Measurements from ENCODE around the gene OR10G8.
"Not testable (repeated sequence)": the region's sequence is repeated elsewhere in the genome, so short reads cannot be mapped to it uniquely, and the experiment has no call there.

OR10G8 gene, protein sequence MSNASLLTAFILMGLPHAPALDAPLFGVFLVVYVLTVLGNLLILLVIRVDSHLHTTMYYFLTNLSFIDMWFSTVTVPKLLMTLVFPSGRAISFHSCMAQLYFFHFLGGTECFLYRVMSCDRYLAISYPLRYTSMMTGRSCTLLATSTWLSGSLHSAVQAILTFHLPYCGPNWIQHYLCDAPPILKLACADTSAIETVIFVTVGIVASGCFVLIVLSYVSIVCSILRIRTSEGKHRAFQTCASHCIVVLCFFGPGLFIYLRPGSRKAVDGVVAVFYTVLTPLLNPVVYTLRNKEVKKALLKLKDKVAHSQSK

DNA sequence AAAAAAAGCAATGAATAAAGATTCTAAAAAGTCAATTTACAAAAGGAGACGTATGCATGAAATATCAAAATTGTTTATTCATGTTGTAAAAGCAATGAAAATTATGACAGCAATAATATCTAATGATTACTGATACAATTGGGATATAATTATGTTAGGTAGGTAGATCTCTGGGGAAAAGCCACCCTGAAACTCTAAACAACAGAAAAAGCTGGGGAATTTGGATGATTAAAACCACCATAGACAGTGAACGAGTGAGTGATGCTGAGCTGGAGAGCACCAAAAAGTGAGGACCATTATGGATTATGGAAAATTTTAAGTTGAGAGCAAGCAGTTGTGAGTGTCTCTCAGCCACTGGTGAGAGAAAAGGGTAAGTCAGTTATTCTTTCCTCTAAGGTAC, at the start of gene OR10G8:
Gene OR10G8 (plus strand): TSS at position 301 of the 400 bp plus-strand sequence. CDS start 2,825 bp downstream, outside the sequence.
- no peak for DNase-seq (ENCODE audit: low spot score in 2 of 2)
- no peaks in the 10 kb centered on the region for H3K27me3 ChIP-seq (ENCODE audit: low read depth)
- H3K4me3 ChIP-seq: no peak within 1 kb of the TSS
- in situ Hi-C loops (cut with MboI; ENCODE audit: low sequenced_read_pairs): no loop called here
- no peaks in the 10 kb centered on the region for H3K36me3 ChIP-seq (replicated peaks)
- H3K4me1 ChIP-seq: no peaks in the 10 kb centered on the region
- H3K9me3 ChIP-seq: no peaks in the 10 kb centered on the region

DNA sequence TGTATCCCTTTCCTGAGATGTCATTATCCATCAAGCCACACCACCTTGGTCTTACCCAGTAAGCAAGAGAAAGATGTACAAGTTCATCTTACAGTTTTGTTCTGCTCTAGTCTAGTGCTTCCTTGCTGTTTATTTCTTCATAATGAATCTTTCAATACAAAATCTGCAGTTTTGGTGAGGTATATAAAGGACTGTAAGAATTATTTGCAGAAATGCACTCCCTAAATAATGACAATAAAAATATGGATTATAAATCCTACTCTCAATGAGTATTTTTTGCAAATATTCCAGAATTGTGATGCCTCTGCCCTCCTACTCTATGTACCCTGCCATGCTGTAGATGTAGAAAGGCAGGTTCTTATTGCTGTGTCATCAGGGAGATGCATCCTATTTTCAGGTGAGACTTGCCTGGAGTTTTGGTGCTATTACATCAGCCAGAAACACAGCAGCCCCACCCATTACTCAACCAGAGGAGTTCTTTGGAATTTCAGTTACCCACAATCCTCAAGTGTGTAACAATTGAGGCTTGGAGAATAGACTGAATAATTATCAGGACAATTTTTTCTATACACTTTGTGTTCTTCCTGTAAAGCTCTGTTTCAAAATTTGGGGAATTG, 48.8 kb upstream of the OR10G8 start, which contains the start of gene OR10S1:
Gene OR10S1 (minus strand): TSS at position 51 of the 617 bp plus-strand sequence. CDS start 117 bp downstream, outside the sequence.
- H3K36me3 ChIP-seq (replicated peaks): no peaks in the 10 kb centered on the region
- DNase-seq (ENCODE audit: low spot score in 2 of 2): no peak
- in situ Hi-C loops (cut with MboI; ENCODE audit: low sequenced_read_pairs): no loop called here
- no peaks in the 10 kb centered on the region for H3K4me1 ChIP-seq
- H3K9me3 ChIP-seq: no peaks in the 10 kb centered on the region
- H3K27me3 ChIP-seq (ENCODE audit: low read depth): no peaks in the 10 kb centered on the region
- no peak within 1 kb of the TSS for H3K4me3 ChIP-seq

DNA sequence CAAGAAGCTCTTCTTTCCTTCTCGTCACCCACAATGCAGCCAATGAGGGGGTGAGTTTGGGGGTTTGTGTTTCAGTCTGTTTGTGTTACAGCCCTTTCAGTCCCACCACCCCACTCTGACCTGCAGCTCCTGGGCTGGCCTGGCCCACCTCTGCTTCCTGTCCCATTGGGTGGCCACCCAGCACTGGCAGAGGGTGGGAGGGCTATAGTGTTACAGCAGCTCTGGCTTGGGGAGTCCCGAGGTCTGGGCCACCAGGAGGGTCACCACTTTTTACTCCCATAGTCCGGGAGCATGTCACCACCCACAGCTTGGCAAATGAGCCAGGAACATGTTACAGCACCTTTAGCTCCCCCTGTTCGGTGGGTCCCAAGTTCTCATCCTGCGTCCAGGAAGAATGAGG, 47.3 kb upstream of the OR10G8 start:
- Histone ChIP-seq H3K36me3 (replicated peaks) (no peaks in the 10 kb centered on the region), H3K27me3 (ENCODE audit: low read depth) (no peaks in the 10 kb centered on the region), H3K9me3 (no peaks in the 10 kb centered on the region), H3K4me3 (no peak overlapping the region), H3K4me1 (no peaks in the 10 kb centered on the region)
- in situ Hi-C loops (cut with MboI; ENCODE audit: low sequenced_read_pairs): no loop called here
- DNase-seq (ENCODE audit: low spot score in 2 of 2): no peak

DNA sequence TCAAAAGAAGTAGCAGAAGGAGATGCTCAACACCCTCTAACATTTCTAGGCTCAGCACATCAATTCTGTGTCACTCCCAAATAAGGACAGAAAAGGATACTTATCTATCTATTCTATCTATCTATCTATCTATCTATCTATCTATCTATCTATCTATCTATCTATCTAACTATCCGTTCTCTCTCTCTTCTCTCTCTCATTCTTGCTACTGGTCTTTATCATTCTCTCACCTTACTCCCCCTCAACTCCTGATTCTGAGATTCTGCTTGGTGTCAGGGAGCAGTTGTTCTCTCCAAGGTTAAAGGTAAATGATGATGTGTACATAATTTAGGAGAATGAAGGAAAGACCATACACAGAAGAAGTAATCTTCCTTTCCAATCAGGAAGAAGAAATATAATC, 31.5 kb upstream of the OR10G8 start, which contains the start of gene OR10G6:
Gene OR10G6 (minus strand): TSS at position 43 of the 400 bp plus-strand sequence. CDS start 0 bp downstream, at position 43.
- H3K27me3 ChIP-seq (ENCODE audit: low read depth): no peaks in the 10 kb centered on the region; the same call in 1 of the 2 replicates
- H3K36me3 ChIP-seq (replicated peaks): no peaks in the 10 kb centered on the region
- no peak within 1 kb of the TSS for H3K4me3 ChIP-seq
- no peak for DNase-seq (ENCODE audit: low spot score in 2 of 2)
- H3K9me3 ChIP-seq: no peaks in the 10 kb centered on the region
- H3K4me1 ChIP-seq: no peaks in the 10 kb centered on the region
- in situ Hi-C loops (cut with MboI; ENCODE audit: low sequenced_read_pairs): no loop called here

DNA sequence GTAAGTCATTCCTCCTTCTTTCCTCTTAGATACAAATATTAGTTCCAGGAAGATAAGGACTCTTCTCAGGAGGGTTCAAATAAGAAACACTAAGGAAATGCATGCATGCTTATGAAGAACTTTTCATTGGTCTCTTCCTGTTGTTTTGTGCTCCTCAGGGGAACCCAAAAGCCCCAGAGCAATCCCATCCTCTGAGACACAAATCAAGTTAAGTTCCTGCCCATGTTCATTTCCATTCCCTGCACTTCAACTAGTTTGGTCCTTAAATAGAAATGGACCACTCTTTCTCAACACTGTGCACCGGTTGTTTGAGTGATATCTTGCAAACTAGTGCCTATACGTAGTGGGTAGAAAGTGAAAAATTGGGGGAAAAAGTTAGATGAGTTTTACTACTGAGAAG, 13.9 kb upstream of the OR10G8 start, which contains the start of gene OR10G4:
Gene OR10G4 (plus strand): TSS at position 301 of the 400 bp plus-strand sequence. CDS start 2,578 bp downstream, outside the sequence.
- Histone ChIP-seq H3K27me3 (ENCODE audit: low read depth) (no peaks in the 10 kb centered on the region), H3K4me3 (no peak within 1 kb of the TSS), H3K9me3 (no peaks in the 10 kb centered on the region), H3K4me1 (no peaks in the 10 kb centered on the region), H3K36me3 (replicated peaks) (no peaks in the 10 kb centered on the region)
- in situ Hi-C loops (cut with MboI; ENCODE audit: low sequenced_read_pairs): no loop called here
- DNase-seq (ENCODE audit: low spot score in 2 of 2): no peak

DNA sequence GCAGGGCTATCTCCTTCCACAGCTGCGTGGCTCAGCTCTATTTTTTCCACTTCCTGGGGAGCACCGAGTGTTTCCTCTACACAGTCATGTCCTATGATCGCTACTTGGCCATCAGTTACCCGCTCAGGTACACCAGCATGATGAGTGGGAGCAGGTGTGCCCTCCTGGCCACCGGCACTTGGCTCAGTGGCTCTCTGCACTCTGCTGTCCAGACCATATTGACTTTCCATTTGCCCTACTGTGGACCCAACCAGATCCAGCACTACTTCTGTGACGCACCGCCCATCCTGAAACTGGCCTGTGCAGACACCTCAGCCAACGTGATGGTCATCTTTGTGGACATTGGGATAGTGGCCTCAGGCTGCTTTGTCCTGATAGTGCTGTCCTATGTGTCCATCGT, 10.8 kb upstream of the OR10G8 start:
- H3K4me1 ChIP-seq; H3K27me3 ChIP-seq (ENCODE audit: low read depth); H3K9me3 ChIP-seq; DNase-seq (ENCODE audit: low spot score in 2 of 2); in situ Hi-C loops (cut with MboI; ENCODE audit: low sequenced_read_pairs); H3K36me3 ChIP-seq (replicated peaks); H3K4me3 ChIP-seq: not testable (repeated sequence)

DNA sequence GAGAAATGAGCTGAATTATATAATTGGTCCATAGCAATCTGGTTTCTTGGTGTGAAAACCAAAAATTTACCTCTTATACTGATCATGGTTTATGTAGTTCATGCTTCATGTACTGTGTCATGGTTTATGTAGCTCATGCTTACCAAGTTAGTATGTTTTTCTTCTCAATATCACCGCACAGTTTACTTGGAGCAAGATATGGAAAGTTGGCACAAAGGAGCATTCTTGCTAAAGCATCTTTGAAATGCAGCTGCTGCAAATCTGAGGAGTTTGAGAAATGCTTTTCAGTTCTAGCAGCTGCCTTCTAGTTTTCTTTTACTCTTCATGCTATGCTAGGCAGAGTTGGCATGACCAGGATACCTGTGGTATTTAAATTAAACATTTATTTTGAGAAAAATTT, 10.1 kb downstream of the OR10G8 start:
- H3K27me3 ChIP-seq (ENCODE audit: low read depth): no peaks in the 10 kb centered on the region
- in situ Hi-C loops (cut with MboI; ENCODE audit: low sequenced_read_pairs): no loop called here
- DNase-seq (ENCODE audit: low spot score in 2 of 2): no peak
- H3K4me1 ChIP-seq: no peaks in the 10 kb centered on the region
- no peaks in the 10 kb centered on the region for H3K36me3 ChIP-seq (replicated peaks)
- H3K4me3 ChIP-seq: no peak overlapping the region
- no peaks in the 10 kb centered on the region for H3K9me3 ChIP-seq

DNA sequence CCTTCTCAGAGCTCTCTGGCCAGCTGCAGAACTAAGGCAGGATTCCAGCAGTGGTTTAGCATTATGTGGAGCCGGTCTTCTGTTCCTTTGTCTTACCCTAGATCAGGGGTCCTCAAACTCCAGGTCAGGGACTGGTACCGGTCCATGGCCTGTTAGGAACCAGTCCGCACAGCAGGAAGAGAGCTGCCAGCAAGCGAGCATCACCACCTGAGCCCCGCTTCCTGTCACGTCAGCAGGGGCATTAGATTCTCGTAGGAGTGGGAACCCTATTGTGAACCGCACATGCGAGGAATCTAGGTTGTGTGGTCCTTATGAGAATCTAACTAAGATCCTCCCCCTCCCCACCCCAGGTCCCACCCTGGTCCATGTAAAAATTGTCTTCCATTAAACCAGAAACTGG, 13.0 kb downstream of the OR10G8 start:
- no peak for DNase-seq (ENCODE audit: low spot score in 2 of 2)
- H3K4me3 ChIP-seq: no peak overlapping the region
- in situ Hi-C loops (cut with MboI; ENCODE audit: low sequenced_read_pairs): no loop called here
- no peaks in the 10 kb centered on the region for H3K4me1 ChIP-seq
- no peaks in the 10 kb centered on the region for H3K9me3 ChIP-seq
- no peaks in the 10 kb centered on the region for H3K27me3 ChIP-seq (ENCODE audit: low read depth)
- H3K36me3 ChIP-seq (replicated peaks): no peaks in the 10 kb centered on the region

DNA sequence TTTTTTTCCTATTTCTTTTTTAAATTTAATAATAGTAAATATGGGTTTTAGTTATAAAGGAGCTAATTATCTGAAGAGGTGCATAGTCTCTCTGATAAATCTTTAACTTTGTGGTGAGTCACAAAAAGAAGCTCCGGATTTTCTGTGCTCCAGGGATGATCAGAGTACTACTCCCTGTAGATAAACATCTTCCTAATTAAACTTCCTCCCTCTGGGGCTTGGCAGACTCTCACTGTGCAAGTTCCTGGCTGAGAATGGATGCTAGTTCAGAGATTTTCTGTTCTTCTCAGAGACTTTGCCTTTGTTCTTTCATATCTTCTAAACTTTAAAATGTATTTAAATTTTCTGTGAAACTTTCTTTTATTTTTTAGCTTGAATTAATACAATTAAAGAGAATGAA, 14.7 kb downstream of the OR10G8 start, which contains the start of gene OR10G7:
Gene OR10G7 (minus strand): TSS at position 72 of the 400 bp plus-strand sequence. CDS start 2,324 bp downstream, outside the sequence.
- in situ Hi-C loops (cut with MboI; ENCODE audit: low sequenced_read_pairs): no loop called here
- Histone ChIP-seq H3K4me3 (no peak within 1 kb of the TSS), H3K9me3 (no peaks in the 10 kb centered on the region), H3K27me3 (ENCODE audit: low read depth) (no peaks in the 10 kb centered on the region), H3K4me1 (no peaks in the 10 kb centered on the region), H3K36me3 (replicated peaks) (no peaks in the 10 kb centered on the region)
- no peak for DNase-seq (ENCODE audit: low spot score in 2 of 2)

DNA sequence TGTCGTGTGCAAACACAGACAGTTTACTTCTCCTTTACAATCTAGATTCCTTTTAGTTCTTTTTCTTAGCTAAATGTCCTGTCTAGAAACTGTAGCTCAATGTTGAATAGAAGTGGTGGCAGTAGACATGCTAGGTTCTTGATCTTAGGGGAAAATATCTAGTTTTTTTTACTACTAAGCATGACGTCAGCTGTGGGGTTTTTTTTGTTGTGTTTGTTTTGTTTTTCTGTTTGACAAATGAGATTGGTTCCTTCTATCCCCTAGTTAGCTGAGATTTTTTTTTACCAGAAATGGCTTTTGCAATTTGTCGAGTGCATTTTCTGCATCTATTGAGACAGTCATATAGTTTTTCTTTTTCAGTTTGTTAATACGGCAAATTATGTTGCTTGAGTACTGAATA, 16.8 kb downstream of the OR10G8 start:
- no peak overlapping the region for H3K4me3 ChIP-seq
- no peak for DNase-seq (ENCODE audit: low spot score in 2 of 2)
- H3K36me3 ChIP-seq (replicated peaks): no peaks in the 10 kb centered on the region
- H3K27me3 ChIP-seq (ENCODE audit: low read depth): no peaks in the 10 kb centered on the region
- in situ Hi-C loops (cut with MboI; ENCODE audit: low sequenced_read_pairs): no loop called here
- no peaks in the 10 kb centered on the region for H3K4me1 ChIP-seq
- H3K9me3 ChIP-seq: no peaks in the 10 kb centered on the region

DNA sequence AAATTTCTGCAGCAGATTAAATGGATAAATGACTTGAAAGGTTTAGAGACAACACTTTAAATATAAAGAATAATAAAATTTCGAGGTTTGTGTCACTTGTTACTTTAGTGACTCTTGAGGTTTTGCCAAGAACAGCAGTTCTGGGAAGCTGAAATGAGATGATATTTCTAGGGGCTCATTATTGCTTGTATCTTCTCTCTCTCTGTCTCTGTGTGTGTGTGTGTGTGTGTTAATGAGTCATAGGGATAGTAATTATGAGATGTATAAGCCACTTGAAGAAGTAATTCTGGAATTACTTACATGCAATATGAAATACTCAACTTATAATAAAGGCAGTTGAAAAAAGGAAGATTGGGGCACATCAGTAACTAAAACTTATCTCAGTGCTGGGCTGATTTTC, 24.1 kb downstream of the OR10G8 start:
- in situ Hi-C loops (cut with MboI; ENCODE audit: low sequenced_read_pairs): no loop called here
- peaks cover 5% of the 10 kb centered on the region; the same call in 1 of the 2 replicates for H3K27me3 ChIP-seq (ENCODE audit: low read depth)
- H3K4me3 ChIP-seq: no peak overlapping the region
- H3K4me1 ChIP-seq: no peaks in the 10 kb centered on the region
- no peak for DNase-seq (ENCODE audit: low spot score in 2 of 2)
- no peaks in the 10 kb centered on the region for H3K36me3 ChIP-seq (replicated peaks)
- no peaks in the 10 kb centered on the region for H3K9me3 ChIP-seq

DNA sequence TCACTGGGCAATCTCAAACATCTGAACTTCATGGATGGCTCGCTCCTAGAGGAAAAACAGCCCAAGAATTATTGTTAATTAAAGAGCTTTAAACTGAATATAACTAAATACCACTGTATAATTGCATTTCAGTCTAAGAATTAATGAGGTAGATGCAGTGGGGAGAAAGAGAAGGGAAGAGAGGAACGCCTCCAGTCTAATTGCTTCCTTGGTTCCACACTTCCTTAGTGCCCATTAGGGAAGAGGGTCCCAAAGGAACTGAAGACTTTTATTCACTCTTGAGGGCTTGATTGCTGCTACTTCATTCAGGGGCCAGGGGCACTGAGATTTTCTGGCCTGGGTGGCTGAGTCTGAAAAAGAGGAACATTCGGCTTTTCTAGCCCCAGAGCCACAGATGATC, 26.4 kb downstream of the OR10G8 start:
- in situ Hi-C loops (cut with MboI; ENCODE audit: low sequenced_read_pairs): no loop called here
- peaks cover 5% of the 10 kb centered on the region; the same call in 1 of the 2 replicates for H3K27me3 ChIP-seq (ENCODE audit: low read depth)
- no peak overlapping the region for H3K4me3 ChIP-seq
- H3K36me3 ChIP-seq (replicated peaks): no peaks in the 10 kb centered on the region
- H3K9me3 ChIP-seq: no peaks in the 10 kb centered on the region
- no peaks in the 10 kb centered on the region for H3K4me1 ChIP-seq
- no peak for DNase-seq (ENCODE audit: low spot score in 2 of 2)

DNA sequence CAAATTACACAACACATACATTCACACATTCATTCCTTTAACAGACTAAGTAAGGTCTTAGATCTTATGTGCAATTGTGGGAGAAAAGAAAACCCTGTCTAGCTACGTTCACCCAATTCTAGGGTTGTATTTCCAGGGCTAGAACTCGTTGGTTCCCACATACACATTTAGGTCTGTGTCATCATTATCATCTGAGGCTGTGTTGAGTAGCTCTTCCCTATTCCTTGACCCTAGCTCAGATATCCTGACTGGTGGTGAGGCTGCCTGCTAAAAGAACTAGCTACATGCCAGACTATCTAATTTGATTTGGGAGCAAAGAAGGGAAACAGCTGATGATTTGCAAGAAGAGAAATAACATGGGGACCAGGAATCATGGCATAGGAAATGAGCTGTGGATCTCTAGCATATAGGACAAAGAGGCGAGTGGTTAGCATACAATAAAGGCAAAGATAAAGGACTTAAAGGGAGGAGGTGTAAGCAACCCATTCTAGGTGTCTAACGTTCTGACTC, 42.1 kb downstream of the OR10G8 start:
- in situ Hi-C loops (cut with MboI; ENCODE audit: low sequenced_read_pairs): no loop called here
- H3K36me3 ChIP-seq (replicated peaks): no peaks in the 10 kb centered on the region
- no peak overlapping the region for H3K4me3 ChIP-seq
- peaks cover 2% of the 10 kb centered on the region; the same call in 1 of the 2 replicates for H3K27me3 ChIP-seq (ENCODE audit: low read depth)
- H3K9me3 ChIP-seq: no peaks in the 10 kb centered on the region
- no peak for DNase-seq (ENCODE audit: low spot score in 2 of 2)
- H3K4me1 ChIP-seq: no peaks in the 10 kb centered on the region
